LNCaP clone FGC (cell line): ENCODE results near the gene KIF1A.

ENCODE experiments used
- DNase-seq: peaks from one replicate; pipeline ENCODE4 v3.0.0-alpha.2; 2011; ENCODE audit warnings: low read depth
- H3K4me3 ChIP-seq: 2 replicates; pipeline ENCODE4 v1.5.1; 2011; ENCODE audit warnings: mild to moderate bottlenecking, low read depth, low read length, control low read depth
- CTCF ChIP-seq: IDR thresholded peaks from 2 replicates; pipeline ENCODE4 v1.5.1; 2012; ENCODE audit warnings: mild to moderate bottlenecking; ENCODE audit not compliant: control insufficient read depth, insufficient read depth; ENCODE audit errors: extremely low read depth

Gene KIF1A

GRCh38 chr2:240757086-240757614, 62.9 kb downstream of the KIF1A start:
- DNase-seq: no peak
- no peak for TF ChIP-seq CTCF

GRCh38 chr2:240752209-240752608, 67.8 kb downstream of the KIF1A start:
- DNase-seq: no peak
- no peak for TF ChIP-seq CTCF
- no peak overlapping the region for H3K4me3 ChIP-seq

More at GRCh38 chr2:240757086-240757614, 62.9 kb downstream of the KIF1A start:
- no peak overlapping the region for H3K4me3 ChIP-seq

DNA sequence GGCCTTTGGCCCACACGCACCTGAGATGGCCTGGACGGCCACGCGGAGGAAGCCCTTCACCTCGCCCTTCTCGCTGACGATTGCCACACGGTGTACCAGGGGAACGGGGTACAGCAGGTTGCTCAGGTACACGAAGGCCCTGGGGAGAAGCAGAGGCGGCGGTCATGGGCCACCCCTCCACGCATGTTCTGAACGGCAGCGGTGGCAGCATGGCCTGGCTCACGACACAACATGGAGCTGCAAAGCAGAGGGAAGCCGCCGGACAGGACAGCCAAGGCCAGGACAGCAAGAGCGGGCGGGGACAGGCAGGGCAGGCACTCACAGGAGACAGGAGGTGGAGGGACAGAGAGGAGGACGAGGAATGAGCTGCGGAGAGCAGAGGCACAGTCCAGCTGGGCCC, 69.6 kb downstream of the KIF1A start:
- no peak overlapping the region for H3K4me3 ChIP-seq
- no peak for TF ChIP-seq CTCF
- no peak for DNase-seq

- TF ChIP-seq CTCF: no peak
- no peak for DNase-seq
- H3K4me3 ChIP-seq: no peak overlapping the region
These were observed 70.5 kb downstream of the KIF1A start for GRCh38 chr2:240749516-240749915.

DNA sequence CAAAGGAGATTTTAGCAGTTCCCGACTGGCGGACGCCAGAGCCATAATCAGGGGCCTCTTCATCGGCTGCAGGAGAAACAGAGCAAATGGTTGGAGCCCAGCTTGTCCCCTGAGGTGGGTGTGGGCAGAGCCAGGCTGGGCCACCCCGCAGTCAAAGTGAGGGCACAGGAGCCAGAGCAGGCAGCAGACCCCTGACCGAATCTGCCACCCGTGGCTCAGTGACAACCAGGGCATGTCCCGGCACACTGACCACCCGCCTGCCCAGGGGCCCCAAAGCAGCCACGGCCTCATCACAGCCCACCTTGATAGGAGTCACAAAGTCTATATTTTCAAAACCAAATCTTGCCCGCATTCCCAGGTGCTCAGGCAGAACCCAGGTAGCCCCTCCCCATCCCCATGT, 72.8 kb downstream of the KIF1A start:
- TF ChIP-seq CTCF: no peak
- H3K4me3 ChIP-seq: no peak overlapping the region
- DNase-seq: no peak

GRCh38 chr2:240746671-240747070, 73.3 kb downstream of the KIF1A start:
- H3K4me3 ChIP-seq: no peak overlapping the region
- no peak for TF ChIP-seq CTCF
- DNase-seq: no peak

- DNase-seq: no peak
- no peak for TF ChIP-seq CTCF
These were observed 74.1 kb downstream of the KIF1A start for GRCh38 chr2:240745962-240746361.

More at GRCh38 chr2:240745962-240746361, 74.1 kb downstream of the KIF1A start:
- H3K4me3 ChIP-seq: no peak overlapping the region
